ENCODE data around the gene SOCS7. TPM values are rescaled to one million over a fixed set of nuclear protein-coding genes. Genes with fewer than 3 reads are reported as not detected.

Gene SOCS7
- total and polyA plus RNA-seq, 11 donors = 5.1 to 19.2 (median 14.0) TPM

DNA sequence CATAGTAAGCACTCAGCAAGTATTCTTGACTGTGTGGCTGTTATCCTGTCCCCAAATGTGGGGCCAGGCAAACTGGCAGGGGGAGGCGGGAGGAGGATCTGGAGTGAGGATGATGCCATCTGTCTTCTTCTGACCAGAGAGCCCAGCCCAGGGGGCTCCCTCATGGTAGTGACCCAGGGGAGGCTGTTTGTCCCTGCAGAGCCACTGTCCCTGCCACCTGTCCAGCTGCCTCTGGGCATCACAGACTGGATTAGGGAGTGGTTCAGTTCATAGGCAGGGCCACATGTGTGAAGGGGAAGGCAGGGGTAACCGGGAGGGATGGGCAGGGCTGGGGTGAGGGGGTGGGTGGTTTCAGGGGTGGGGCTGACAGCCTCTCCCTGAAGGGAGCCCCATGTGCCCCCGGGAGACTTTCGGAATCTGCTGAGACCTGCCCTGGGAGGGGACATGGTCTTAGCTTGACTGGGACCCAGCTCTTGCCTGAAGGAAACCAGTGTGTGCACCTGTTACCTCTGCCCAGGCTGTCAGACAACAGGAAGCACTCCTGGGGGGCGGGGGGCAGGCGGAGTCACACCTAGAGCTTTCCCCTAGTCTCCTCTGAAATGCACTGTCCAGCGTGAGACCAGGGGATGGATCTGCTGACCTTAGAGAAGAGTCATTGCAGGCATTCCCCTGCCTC, 91.8 kb downstream of the SOCS7 start:
- intact Hi-C loops (cut with DNase I) = loop anchor here (2.0 to 5.0 kb wide), 4 partner anchors 37 to 44 kb away; no protein-coding TSS in a partner anchor
- no peak for DNase-seq
- Histone ChIP-seq H3K27ac (peak overlapping the region in 10 of 12 donors; percentile 73 to 95 (median 78)), H3K4me3 (no peak overlapping the region), H3K36me3 (no peaks in the 10 kb centered on the region), H3K4me1 (peaks cover 9 to 74% (median 53%) of the 10 kb centered on the region in 12 donors), H3K9me3 (no peaks in the 10 kb centered on the region), H3K27me3 (no peaks in the 10 kb centered on the region)
- ATAC-seq = no peak
- WGBS, 4 donors = 44 to 71% (median 63%) methylated on average over 5 to 7 of the region's 7 CpGs
- TF ChIP-seq, protein P1, sequence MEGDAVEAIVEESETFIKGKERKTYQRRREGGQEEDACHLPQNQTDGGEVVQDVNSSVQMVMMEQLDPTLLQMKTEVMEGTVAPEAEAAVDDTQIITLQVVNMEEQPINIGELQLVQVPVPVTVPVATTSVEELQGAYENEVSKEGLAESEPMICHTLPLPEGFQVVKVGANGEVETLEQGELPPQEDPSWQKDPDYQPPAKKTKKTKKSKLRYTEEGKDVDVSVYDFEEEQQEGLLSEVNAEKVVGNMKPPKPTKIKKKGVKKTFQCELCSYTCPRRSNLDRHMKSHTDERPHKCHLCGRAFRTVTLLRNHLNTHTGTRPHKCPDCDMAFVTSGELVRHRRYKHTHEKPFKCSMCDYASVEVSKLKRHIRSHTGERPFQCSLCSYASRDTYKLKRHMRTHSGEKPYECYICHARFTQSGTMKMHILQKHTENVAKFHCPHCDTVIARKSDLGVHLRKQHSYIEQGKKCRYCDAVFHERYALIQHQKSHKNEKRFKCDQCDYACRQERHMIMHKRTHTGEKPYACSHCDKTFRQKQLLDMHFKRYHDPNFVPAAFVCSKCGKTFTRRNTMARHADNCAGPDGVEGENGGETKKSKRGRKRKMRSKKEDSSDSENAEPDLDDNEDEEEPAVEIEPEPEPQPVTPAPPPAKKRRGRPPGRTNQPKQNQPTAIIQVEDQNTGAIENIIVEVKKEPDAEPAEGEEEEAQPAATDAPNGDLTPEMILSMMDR (IDR thresholded peaks at IDR 0.05) = no peak
- no peak for TF ChIP-seq POLR2A (IDR thresholded peaks at IDR 0.05)

DNA sequence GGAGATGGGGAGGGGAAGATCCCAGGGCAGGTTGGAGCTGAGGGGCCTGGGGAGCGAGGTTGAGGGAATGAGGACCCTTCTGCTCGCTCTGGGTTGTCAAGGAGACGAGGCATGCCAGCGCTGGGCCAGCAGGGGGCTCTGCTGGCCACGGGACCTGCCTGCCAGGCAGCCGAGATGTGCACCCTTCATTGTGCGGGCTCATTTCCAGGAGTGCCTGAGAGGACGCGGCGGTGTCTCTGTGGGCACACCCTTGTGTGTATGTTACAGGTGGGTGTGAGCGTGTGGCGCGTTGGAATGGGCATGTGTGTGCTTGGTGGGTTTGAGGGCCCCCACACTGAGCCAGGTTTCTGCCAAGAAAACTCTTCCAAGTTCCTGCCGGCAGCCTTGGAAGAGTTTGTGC, 92.5 kb downstream of the SOCS7 start:
- Histone ChIP-seq H3K9me3 (no peaks in the 10 kb centered on the region), H3K36me3 (no peaks in the 10 kb centered on the region), H3K4me1 (peaks cover 9 to 75% (median 56%) of the 10 kb centered on the region in 12 donors), H3K4me3 (peak overlapping the region in 1 of 12 donors; percentile 21), H3K27me3 (no peaks in the 10 kb centered on the region), H3K27ac (peak overlapping the region in 9 of 12 donors; percentile 15 to 95 (median 77))
- peak; percentile 74 to 89 (median 77) for DNase-seq
- peak; percentile 63 to 70 (median 70) for ATAC-seq
- WGBS, 4 donors = 0 to 7% (median 5%) methylated on average over 6 to 14 of the region's 14 CpGs
- intact Hi-C loops (cut with DNase I) = loop anchor here (2.0 to 5.0 kb wide), 4 partner anchors 37 to 43 kb away; no protein-coding TSS in a partner anchor
- TF ChIP-seq, protein P1 (IDR thresholded peaks at IDR 0.05) = peak; percentile 76 to 96 (median 90)
- TF ChIP-seq POLR2A (IDR thresholded peaks at IDR 0.05) = no peak

DNA sequence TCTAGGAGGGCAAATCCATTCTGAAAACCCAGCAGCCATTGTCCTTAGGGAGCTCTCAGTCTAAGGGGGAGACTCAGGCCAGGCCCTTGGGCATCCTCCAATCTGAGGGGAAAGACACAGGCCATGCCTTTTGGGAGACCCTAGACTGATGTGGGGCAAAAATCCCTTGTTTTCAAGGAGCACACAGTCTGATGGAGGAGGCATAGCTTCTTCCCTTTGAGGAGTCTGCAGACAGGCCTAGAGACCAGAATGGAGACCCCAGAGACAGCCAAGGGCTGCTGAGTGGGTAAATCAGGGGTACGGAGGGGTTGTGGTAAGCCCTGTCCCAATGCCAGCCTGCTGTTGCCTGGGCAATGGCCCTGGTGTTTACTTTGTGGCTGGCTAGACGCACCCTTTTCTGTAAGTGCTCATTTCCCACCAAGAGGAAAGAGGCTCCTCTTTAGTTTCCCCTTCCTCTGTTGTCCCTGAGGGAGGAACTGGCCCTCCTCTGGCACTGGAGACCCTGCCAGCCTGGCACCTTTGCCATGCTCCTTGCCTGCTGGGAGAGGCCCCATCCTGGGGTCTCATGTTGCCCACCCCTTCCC, 96.0 kb downstream of the SOCS7 start:
- Histone ChIP-seq H3K27me3 (peaks cover 0 to 4% (median 0%) of the 10 kb centered on the region in 9 donors), H3K27ac (peak overlapping the region in 11 of 12 donors; percentile 2 to 94 (median 75)), H3K9me3 (no peaks in the 10 kb centered on the region), H3K4me1 (peaks cover 12 to 77% (median 71%) of the 10 kb centered on the region in 12 donors), H3K36me3 (no peaks in the 10 kb centered on the region), H3K4me3 (no peak overlapping the region)
- intact Hi-C loops (cut with DNase I) = no loop called here
- DNase-seq (no peak), ATAC-seq (no peak)
- 29 to 78% (median 50%) methylated on average over 2 of the region's 2 CpGs for WGBS, 4 donors
- no peak for TF ChIP-seq POLR2A (IDR thresholded peaks at IDR 0.05)
- TF ChIP-seq, protein P1 (IDR thresholded peaks at IDR 0.05) = no peak

DNA sequence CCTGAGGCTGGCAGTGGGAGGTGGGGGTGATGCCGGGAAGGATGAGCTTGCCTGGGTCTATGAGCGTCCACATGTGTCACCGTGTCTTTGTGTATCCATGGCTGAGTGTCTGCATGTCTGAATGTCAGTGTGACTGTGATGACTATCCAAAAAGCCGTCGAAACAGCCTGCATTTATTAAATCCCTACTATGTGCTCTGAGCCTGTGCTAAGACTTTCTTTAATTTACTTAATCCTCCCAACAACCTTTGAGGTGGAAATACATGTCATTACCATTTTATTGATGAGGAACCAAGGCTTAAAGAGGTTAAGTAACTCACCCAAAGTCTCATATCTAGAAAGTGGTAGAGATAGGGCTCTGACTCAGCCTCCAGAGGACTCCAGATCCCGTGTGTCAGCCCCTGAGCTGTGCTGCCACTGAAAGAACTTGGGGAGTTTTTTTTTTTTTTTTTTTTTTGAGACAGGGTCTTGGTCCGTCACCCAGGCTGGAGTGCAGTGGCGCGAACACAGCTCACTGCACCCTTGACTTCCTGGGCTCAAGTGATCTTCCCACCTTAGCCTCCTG, 96.6 kb downstream of the SOCS7 start:
- no peak for ATAC-seq
- TF ChIP-seq POLR2A (IDR thresholded peaks at IDR 0.05) = no peak
- TF ChIP-seq, protein P1 (IDR thresholded peaks at IDR 0.05) = no peak
- Histone ChIP-seq H3K36me3 (no peaks in the 10 kb centered on the region), H3K4me1 (peaks cover 10 to 77% (median 69%) of the 10 kb centered on the region in 12 donors), H3K9me3 (no peaks in the 10 kb centered on the region), H3K4me3 (no peak overlapping the region), H3K27me3 (peaks cover 0 to 8% (median 0%) of the 10 kb centered on the region in 9 donors), H3K27ac (peak overlapping the region in 11 of 12 donors; percentile 2 to 94 (median 75))
- intact Hi-C loops (cut with DNase I) = no loop called here
- WGBS, 4 donors = 47 to 67% (median 55%) methylated on average over 8 to 9 of the region's 9 CpGs
- no peak for DNase-seq

Measured in heart left ventricle (tissue), 16 donors.